Stimulated activated CD8-positive, alpha-beta memory T cell treated with anti-CD3 and anti-CD28 coated beads, Interleukin-4, amount 100 ng/mL, for 48 hours (primary cell): ENCODE results near the gene KCNC4.

Experiments
- DNase-seq: peaks from one replicate; pipeline ENCODE4 v3.0.0-alpha.2; 2020

KCNC4 gene

DNA sequence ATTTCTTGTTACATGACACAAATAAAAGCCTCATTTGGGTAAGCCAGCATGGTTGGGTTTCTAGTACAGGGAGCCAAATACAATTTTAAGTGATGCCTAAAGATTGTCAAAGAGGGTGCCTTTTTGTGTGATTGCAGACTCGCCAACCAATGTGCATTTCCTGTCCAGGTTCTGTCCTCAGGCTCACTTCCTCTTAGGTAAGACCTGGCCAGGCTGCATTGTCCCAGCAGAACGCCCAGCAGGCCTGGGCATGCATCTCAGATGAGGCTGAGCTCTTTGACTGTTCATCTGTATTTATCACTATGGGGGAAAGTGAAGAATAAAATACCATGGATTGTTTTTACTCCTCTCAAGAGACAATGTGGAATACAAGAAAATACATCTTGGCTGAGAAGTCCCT, 49.7 kb downstream of the KCNC4 start:
- DNase-seq = no peak
